HEK293 (cell line): ENCODE data around the gene EYS.

Experiments used
- CTCF ChIA-PET: fragments of 350-600 bp; formaldehyde crosslinking; extraction: SDS; loops from one replicate; lab custom pipeline; 2021; ENCODE audit warnings: antibody characterized with exemption; lab: Yijun Ruan, JAX
- POLR2A ChIA-PET: fragments of 300-600 bp; formaldehyde crosslinking; extraction: SDS; loops from one replicate; lab custom pipeline; 2020; ENCODE audit warnings: antibody characterized with exemption, inconsistent platforms; lab: Yijun Ruan, JAX
- H3K27ac ChIP-seq: fragments of 200-500 bp; sonication (Bioruptor generic); 2 replicates; pipeline ENCODE4 v1.5.1; 2014; ENCODE audit warnings: low read depth, low read length, control low read depth, inconsistent platforms; ENCODE audit errors: extremely low read depth
- H3K36me3 ChIP-seq, 2 experiments: fragments of 200-500 bp in 1 of 2; sonication (Bioruptor generic) in 1 of 2; 1 replicate in 1 of 2; 2 replicates in 1 of 2; pipeline ENCODE4 v1.5.1; 2014 to 2017; ENCODE audit warnings: inconsistent platforms in 2 of 2, low read length in 2 of 2; ENCODE audit not compliant: control insufficient read depth in 2 of 2, insufficient read depth in 1 of 2
- H3K4me1 ChIP-seq: fragments of 200-500 bp; sonication (Bioruptor generic); 2 replicates; pipeline ENCODE4 v1.5.1; 2014; ENCODE audit warnings: mild to moderate bottlenecking, low read length, inconsistent platforms; ENCODE audit not compliant: control insufficient read depth, insufficient read depth
- H3K4me3 ChIP-seq: 2 replicates; pipeline ENCODE4 v1.5.1; 2011; ENCODE audit warnings: low read depth, mild to moderate bottlenecking, control low read depth, low read length, moderate library complexity
- H3K9me3 ChIP-seq: fragments of 200-500 bp; sonication (Bioruptor generic); 2 replicates; pipeline ENCODE4 v1.5.1; 2014; ENCODE audit warnings: low read depth, low read length, inconsistent platforms; ENCODE audit not compliant: control insufficient read depth, insufficient read depth
- HOXD13 ChIP-seq: sonication (generic); formaldehyde crosslinking; IDR thresholded peaks from 2 replicates; pipeline ENCODE4 v1.8.0; 2022; ENCODE audit warnings: missing genetic modification reagents, borderline replicate concordance
- MYNN ChIP-seq: fragments of 450-650 bp; formaldehyde crosslinking; IDR thresholded peaks from 2 replicates; pipeline ENCODE4 v1.5.1; 2016; ENCODE audit warnings: missing biosample characterization, missing genetic modification characterization, borderline replicate concordance
- ZBTB6 ChIP-seq: fragments of 450-650 bp; formaldehyde crosslinking; IDR thresholded peaks from 2 replicates; pipeline ENCODE4 v1.5.1; 2017; ENCODE audit warnings: missing biosample characterization, missing genetic modification characterization
- ZIC2 ChIP-seq: fragments of 450-650 bp; formaldehyde crosslinking; IDR thresholded peaks from 2 replicates; pipeline ENCODE4 v1.5.1; 2016; ENCODE audit warnings: missing biosample characterization, missing genetic modification characterization
- ZNF146 ChIP-seq: fragments of 450-650 bp; formaldehyde crosslinking; IDR thresholded peaks from 2 replicates; pipeline ENCODE4 v1.5.1; 2016; ENCODE audit warnings: missing biosample characterization, missing genetic modification characterization
- ZNF148 ChIP-seq: fragments of 450-650 bp; formaldehyde crosslinking; IDR thresholded peaks from 2 replicates; pipeline ENCODE4 v1.5.0; 2017; ENCODE audit warnings: missing biosample characterization, missing genetic modification characterization, borderline replicate concordance
- ZNF362 ChIP-seq: fragments of 450-650 bp; formaldehyde crosslinking; IDR thresholded peaks from 2 replicates; pipeline ENCODE4 v1.5.1; 2016; ENCODE audit warnings: missing biosample characterization, missing genetic modification characterization
- ZNF501 ChIP-seq: fragments of 450-650 bp; formaldehyde crosslinking; IDR thresholded peaks from 2 replicates; pipeline ENCODE4 v1.5.1; 2016; ENCODE audit warnings: missing biosample characterization, missing genetic modification characterization
- ZNF518A ChIP-seq: fragments of 450-650 bp; formaldehyde crosslinking; conservative IDR thresholded peaks from 2 replicates; pipeline ENCODE4 v1.5.1; 2016; ENCODE audit warnings: low read depth, missing biosample characterization, missing genetic modification characterization
- ZNF830 ChIP-seq: fragments of 450-650 bp; IDR thresholded peaks from 2 replicates; pipeline ENCODE4 v1.5.0; 2018; ENCODE audit warnings: missing biosample characterization, missing genetic modification characterization, low read depth, mild to moderate bottlenecking, moderate library complexity

Gene EYS

GRCh38 chr6:64054861-64055260 lies 1652.2 kb downstream of the EYS start:
- Histone ChIP-seq H3K27ac (no peak overlapping the region), H3K9me3 (no peaks in the 10 kb centered on the region), H3K4me3 (no peak overlapping the region), H3K36me3 (no peaks in the 10 kb centered on the region), H3K4me1 (no peaks in the 10 kb centered on the region)
- ChIA-PET POLR2A (no interaction called here), CTCF (no interaction called here)
- TF ChIP-seq ZNF501, result no peak
- TF ChIP-seq ZBTB6, result no peak
- TF ChIP-seq HOXD13 (CRISPR knock-in tag), result no peak

GRCh38 chr6:64050590-64050989 lies 1656.4 kb downstream of the EYS start:
- Histone ChIP-seq H3K9me3 (no peaks in the 10 kb centered on the region), H3K4me3 (no peak overlapping the region), H3K27ac (no peak overlapping the region), H3K4me1 (no peaks in the 10 kb centered on the region), H3K36me3 (no peaks in the 10 kb centered on the region)
- ChIA-PET CTCF (no interaction called here), POLR2A (no interaction called here)
- TF ChIP-seq ZNF362 (tag by site-specific recombination) (no peak), ZNF148 (tag by site-specific recombination) (no peak), ZNF146 (tag by site-specific recombination) (no peak), ZNF830 (tag by site-specific recombination) (no peak), ZNF518A (tag by site-specific recombination) (no peak), ZIC2 (tag by site-specific recombination) (no peak)

GRCh38 chr6:64049736-64050135 lies 1657.3 kb downstream of the EYS start:
- POLR2A ChIA-PET, result no interaction called here
- no peak overlapping the region for H3K4me3 ChIP-seq
- no peaks in the 10 kb centered on the region for H3K9me3 ChIP-seq
- H3K4me1 ChIP-seq, result no peaks in the 10 kb centered on the region
- TF ChIP-seq MYNN, result no peak
- TF ChIP-seq, all 188 proteins: peak for 0
- CTCF ChIA-PET, result no interaction called here
- Histone ChIP-seq H3K36me3 (no peaks in the 10 kb centered on the region), H3K27ac (no peak overlapping the region)
